ENCODE measurements around the gene NEURL1B.

DNA sequence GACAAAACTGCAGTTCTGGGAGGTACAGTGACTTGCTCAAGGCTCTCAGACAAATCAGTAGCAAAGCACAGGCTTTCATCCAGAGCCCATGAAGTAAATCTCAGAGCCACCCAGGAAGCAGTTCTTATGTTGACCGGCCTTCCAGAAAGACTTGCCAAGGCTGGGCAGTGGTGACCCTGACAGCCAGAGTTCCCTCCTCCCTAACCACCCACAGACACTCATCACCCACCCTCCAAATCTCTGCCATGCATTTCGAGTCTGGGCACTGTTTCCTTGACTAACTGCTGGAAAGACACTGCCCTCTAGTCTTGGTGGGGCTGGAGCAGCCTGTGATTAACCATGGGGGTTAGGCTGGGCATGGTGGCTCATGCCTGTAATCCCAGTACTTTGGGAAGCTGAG lies 21.5 kb downstream of the NEURL1B start:
- no peak for TF ChIP-seq YY1 (IDR thresholded peaks at IDR 0.05; ENCODE audit: low read depth)
- TF ChIP-seq, protein P1, sequence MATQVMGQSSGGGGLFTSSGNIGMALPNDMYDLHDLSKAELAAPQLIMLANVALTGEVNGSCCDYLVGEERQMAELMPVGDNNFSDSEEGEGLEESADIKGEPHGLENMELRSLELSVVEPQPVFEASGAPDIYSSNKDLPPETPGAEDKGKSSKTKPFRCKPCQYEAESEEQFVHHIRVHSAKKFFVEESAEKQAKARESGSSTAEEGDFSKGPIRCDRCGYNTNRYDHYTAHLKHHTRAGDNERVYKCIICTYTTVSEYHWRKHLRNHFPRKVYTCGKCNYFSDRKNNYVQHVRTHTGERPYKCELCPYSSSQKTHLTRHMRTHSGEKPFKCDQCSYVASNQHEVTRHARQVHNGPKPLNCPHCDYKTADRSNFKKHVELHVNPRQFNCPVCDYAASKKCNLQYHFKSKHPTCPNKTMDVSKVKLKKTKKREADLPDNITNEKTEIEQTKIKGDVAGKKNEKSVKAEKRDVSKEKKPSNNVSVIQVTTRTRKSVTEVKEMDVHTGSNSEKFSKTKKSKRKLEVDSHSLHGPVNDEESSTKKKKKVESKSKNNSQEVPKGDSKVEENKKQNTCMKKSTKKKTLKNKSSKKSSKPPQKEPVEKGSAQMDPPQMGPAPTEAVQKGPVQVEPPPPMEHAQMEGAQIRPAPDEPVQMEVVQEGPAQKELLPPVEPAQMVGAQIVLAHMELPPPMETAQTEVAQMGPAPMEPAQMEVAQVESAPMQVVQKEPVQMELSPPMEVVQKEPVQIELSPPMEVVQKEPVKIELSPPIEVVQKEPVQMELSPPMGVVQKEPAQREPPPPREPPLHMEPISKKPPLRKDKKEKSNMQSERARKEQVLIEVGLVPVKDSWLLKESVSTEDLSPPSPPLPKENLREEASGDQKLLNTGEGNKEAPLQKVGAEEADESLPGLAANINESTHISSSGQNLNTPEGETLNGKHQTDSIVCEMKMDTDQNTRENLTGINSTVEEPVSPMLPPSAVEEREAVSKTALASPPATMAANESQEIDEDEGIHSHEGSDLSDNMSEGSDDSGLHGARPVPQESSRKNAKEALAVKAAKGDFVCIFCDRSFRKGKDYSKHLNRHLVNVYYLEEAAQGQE (IDR thresholded peaks at IDR 0.05; ENCODE audit: low read depth) = no peak
- TF ChIP-seq RAD21 (IDR thresholded peaks at IDR 0.05; ENCODE audit: low read depth) = no peak
- no peak for TF ChIP-seq CREB1 (IDR thresholded peaks at IDR 0.05; ENCODE audit: low read depth)
- TF ChIP-seq TCF12 (IDR thresholded peaks at IDR 0.05; ENCODE audit: low read depth) = no peak
- TF ChIP-seq FOXM1 (IDR thresholded peaks at IDR 0.05; ENCODE audit: borderline replicate concordance, low read depth) = no peak
- TF ChIP-seq EGR1 (IDR thresholded peaks at IDR 0.05) = no peak
- TF ChIP-seq, protein P2, sequence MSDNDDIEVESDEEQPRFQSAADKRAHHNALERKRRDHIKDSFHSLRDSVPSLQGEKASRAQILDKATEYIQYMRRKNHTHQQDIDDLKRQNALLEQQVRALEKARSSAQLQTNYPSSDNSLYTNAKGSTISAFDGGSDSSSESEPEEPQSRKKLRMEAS (IDR thresholded peaks at IDR 0.05) = no peak
- TF ChIP-seq TAF1 (IDR thresholded peaks at IDR 0.05; ENCODE audit: low read depth) = no peak
- TF ChIP-seq, protein P3, sequence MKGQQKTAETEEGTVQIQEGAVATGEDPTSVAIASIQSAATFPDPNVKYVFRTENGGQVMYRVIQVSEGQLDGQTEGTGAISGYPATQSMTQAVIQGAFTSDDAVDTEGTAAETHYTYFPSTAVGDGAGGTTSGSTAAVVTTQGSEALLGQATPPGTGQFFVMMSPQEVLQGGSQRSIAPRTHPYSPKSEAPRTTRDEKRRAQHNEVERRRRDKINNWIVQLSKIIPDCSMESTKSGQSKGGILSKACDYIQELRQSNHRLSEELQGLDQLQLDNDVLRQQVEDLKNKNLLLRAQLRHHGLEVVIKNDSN (IDR thresholded peaks at IDR 0.05) = no peak
- TF ChIP-seq EP300 (IDR thresholded peaks at IDR 0.05; ENCODE audit: borderline replicate concordance) = no peak
- TF ChIP-seq ZBTB7A (IDR thresholded peaks at IDR 0.05; ENCODE audit: low read depth) = no peak
- TF ChIP-seq TEAD4 (IDR thresholded peaks at IDR 0.05) = no peak
- no peak for TF ChIP-seq CEBPB (IDR thresholded peaks at IDR 0.05)
